ENCODE results near the gene CAMK2B. TPM values are rescaled to one million over a fixed set of nuclear protein-coding genes. Genes with fewer than 3 reads are reported as not detected.
A peak's percentile ranks its signal among the peaks of the same experiment; 100 is the strongest.

CAMK2B gene
- total and polyA plus RNA-seq, 12 donors, result 30.8 to 152 (median 113) TPM

- Histone ChIP-seq H3K4me1 (peaks cover 0 to 60% (median 30%) of the 10 kb centered on the region in 9 donors), H3K4me3 (no peak overlapping the region), H3K27me3 (peaks cover 0 to 39% (median 5%) of the 10 kb centered on the region in 7 donors), H3K9me3 (peaks cover 0 to 21% (median 0%) of the 10 kb centered on the region in 11 donors), H3K36me3 (no peaks in the 10 kb centered on the region), H3K27ac (peak overlapping the region; percentile 2 to 93 (median 82))
- TF ChIP-seq CTCF (IDR thresholded peaks at IDR 0.05), result no peak
- peak; percentile 68 to 94 (median 86) for ATAC-seq
- intact Hi-C loops (cut with DNase I), result loop anchor here in 1 of 10 donors (10.0 kb wide), 1 partner anchor 161 kb away; no protein-coding TSS in a partner anchor
- WGBS, 2 donors, result 49 to 64% methylated on average over 7 of the region's 7 CpGs
- peak in 1 of 2 donors; percentile 71 for DNase-seq
Observed at GRCh38 chr7:44313621-44314031, 11.8 kb downstream of the CAMK2B start.

GRCh38 chr7:44313016-44313415 is 12.4 kb downstream of the CAMK2B start:
- Histone ChIP-seq H3K27me3 (peaks cover 0 to 41% (median 5%) of the 10 kb centered on the region in 7 donors), H3K4me3 (no peak overlapping the region), H3K27ac (peak overlapping the region; percentile 2 to 93 (median 82)), H3K36me3 (no peaks in the 10 kb centered on the region), H3K9me3 (peaks cover 0 to 21% (median 0%) of the 10 kb centered on the region in 11 donors), H3K4me1 (peaks cover 0 to 60% (median 31%) of the 10 kb centered on the region in 9 donors)
- no peak for DNase-seq
- TF ChIP-seq CTCF (IDR thresholded peaks at IDR 0.05), result no peak
- 84 to 85% methylated on average over 8 of the region's 8 CpGs for WGBS, 2 donors
- intact Hi-C loops (cut with DNase I), result loop anchor here in 1 of 10 donors (10.0 kb wide), 1 partner anchor 162 kb away; no protein-coding TSS in a partner anchor
- ATAC-seq, result peak in 4 of 8 donors; percentile 3 to 18 (median 7)

- intact Hi-C loops (cut with DNase I), result loop anchor here in 1 of 10 donors (10.0 kb wide), 1 partner anchor 163 kb away; no protein-coding TSS in a partner anchor
- Histone ChIP-seq H3K4me3 (no peak overlapping the region), H3K27me3 (peaks cover 0 to 41% (median 5%) of the 10 kb centered on the region in 7 donors), H3K4me1 (peaks cover 0 to 62% (median 31%) of the 10 kb centered on the region in 9 donors), H3K36me3 (no peaks in the 10 kb centered on the region), H3K9me3 (peaks cover 0 to 21% (median 0%) of the 10 kb centered on the region in 11 donors), H3K27ac (peak overlapping the region in 6 of 10 donors; percentile 79 to 93 (median 89))
- DNase-seq, result no peak
- ATAC-seq, result no peak
- TF ChIP-seq CTCF (IDR thresholded peaks at IDR 0.05), result no peak
- WGBS, 2 donors, result 86 to 87% methylated on average over 16 of the region's 16 CpGs
Observed at GRCh38 chr7:44311561-44312495, 13.6 kb downstream of the CAMK2B start.

- H3K4me1 ChIP-seq, result peaks cover 0 to 67% (median 31%) of the 10 kb centered on the region in 9 donors
- H3K27me3 ChIP-seq, result peaks cover 0 to 30% (median 5%) of the 10 kb centered on the region in 7 donors
- no peaks in the 10 kb centered on the region for H3K36me3 ChIP-seq
- 77 to 88% methylated on average over 10 of the region's 10 CpGs for WGBS, 2 donors
- intact Hi-C loops (cut with DNase I), result loop anchor here in 1 of 10 donors (10.0 kb wide), 1 partner anchor 164 kb away; no protein-coding TSS in a partner anchor
- H3K4me3 ChIP-seq, result peak overlapping the region in 8 of 10 donors; percentile 23 to 51 (median 47)
- peaks cover 0 to 13% (median 0%) of the 10 kb centered on the region in 11 donors for H3K9me3 ChIP-seq
- ATAC-seq (no peak), DNase-seq (no peak)
- H3K27ac ChIP-seq, result peak overlapping the region in 8 of 10 donors; percentile 60 to 89 (median 80)
- TF ChIP-seq CTCF (IDR thresholded peaks at IDR 0.05), result no peak
Observed at GRCh38 chr7:44310221-44310848, 15.1 kb downstream of the CAMK2B start.

Measured in heart right ventricle (tissue), 16 donors.